Activated effector memory CD4-positive, alpha-beta T cell treated with anti-CD3 and anti-CD28 coated beads, Interleukin-2, amount 50 U/mL, for 16 hours (primary cell): ENCODE results near the gene RIPPLY2.
"Not testable (repeated sequence)": the region's sequence is repeated elsewhere in the genome, so short reads cannot be mapped to it uniquely, and the experiment has no call there.

ENCODE experiments used
- DNase-seq: peaks from one replicate; pipeline ENCODE4 v3.0.0-alpha.2; 2020

The RIPPLY2 gene

DNA sequence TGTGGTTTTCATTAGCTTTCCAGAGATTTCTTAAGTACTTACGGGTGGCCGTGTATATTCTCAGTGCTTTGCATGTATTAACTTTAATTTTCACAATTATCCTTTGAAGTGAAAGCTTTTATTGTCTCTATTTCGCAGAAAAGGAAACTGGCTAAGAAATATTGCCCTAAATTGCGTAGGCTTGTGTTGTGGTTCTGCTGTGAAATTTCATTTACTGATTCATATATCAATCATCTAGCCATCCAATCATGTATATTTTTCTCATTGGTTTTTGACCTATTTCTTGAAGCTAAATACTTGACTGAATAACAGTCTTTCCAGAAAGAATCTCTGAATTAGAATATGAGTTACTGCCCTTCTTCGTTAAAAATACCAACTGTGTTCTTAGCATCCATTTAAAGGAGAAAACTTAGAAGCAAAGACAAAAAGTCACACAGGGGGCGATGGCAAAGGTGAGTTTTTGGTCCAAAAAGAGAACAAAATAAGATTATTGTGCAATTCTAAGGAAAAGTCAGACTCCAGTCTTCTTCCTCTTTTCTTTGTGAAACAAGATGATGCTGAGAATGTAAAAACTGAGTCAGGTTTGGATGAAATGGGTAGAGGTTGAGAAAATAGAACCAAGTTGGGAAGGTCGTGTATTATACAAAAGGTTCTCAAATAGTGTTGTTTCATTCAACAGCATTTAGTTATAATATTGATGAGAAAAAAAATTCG, 7.8 kb downstream of the RIPPLY2 start:
- no peak for DNase-seq

DNA sequence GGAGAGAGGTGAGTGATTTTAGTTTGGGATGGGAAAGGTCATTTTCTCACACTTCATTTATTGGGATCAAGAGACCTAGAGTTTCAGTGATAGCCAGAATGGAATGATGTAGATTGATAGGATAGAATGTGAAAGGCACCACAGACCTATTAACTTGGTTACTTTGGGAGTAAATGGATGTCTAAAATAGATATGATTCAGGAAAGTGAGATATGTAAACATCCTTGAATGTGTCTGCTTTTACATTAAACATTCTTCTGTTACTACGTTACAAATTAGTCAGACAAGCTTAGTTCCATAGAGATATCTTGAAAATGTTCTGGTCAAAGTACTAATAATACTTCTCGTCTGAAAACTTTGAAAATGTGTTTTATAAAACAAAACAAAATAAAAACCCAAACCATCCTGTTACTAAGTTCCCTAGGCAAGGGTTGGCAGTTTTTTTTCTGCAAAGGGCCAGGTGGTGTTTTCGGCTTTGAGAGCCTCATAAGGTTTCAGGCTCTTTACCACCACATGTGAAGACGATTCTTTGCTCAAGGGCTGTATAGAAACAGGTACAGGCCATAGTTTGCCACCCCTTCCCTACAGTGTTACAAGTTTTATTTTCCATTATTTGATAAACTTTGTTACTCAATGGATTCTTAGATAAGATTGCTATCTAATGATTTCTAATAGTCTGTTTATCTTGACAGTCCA, 9.8 kb downstream of the RIPPLY2 start:
- DNase-seq = no peak

DNA sequence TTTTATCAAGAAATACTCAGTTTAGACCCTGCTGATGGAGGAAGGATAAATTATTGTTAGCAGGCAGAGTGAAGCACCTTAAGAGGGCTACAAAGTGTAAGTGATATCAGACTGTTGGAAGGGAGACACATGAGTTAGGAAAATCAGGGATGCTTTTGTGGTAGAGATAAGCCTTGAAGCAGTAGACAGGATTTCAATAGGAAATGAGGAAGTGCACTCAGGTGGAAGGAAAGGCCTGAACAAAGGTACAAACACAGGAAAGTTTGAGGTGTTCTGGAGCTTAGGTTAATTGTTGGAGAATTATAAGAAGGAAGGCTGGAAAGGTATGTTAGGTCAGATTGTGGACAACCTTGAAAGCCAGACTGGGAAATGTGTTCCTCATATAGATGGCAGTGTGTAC, 13.9 kb downstream of the RIPPLY2 start:
- DNase-seq = no peak

DNA sequence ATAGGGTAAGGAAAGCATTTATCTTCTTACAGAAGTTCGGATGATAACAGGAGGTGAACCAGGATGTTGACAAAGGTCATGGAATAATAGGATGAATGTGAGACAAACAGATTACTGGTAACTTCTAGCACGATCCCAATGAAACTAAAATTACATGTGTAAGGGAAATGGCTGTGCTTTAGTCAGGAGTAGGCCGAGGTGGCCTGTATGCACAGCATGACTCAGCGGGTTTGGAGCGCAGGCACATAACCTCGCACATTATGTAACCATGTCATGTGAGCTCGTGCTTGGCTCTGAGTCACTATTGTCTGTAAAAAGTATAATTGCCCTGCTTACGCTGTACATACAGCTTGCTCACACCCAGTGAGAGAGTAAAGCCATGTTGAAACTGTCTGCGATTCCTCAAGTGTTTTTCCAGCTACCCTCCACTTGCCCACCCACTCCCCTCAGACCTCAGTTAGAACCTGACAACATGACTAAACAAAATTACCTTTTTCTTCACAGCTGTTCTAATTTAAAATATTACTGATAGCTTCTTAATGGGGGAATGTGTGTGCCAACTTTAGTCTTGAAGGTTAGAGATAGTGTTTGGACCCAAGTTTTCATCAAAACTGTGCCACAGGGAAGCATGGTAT, 14.5 kb downstream of the RIPPLY2 start:
- DNase-seq = no peak

DNA sequence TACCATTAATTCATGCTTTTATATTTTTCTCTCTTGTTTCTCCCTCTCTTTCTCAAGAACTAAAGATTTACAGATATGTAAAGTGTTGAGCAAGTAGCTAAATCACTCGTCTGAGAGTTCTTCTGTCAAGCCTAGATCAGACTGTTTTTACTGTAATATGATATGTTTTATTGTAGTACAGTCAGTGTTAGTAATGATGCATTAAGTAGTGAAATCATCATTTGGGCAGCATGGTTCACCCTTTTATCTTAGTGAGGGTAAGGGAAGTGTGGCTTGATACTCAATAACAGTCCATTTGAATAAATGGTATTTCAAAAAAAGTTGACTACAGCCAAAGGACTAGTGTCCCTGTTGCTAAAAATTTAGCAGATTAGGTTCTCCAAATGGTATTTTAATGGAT, 15.5 kb downstream of the RIPPLY2 start:
- DNase-seq = no peak

DNA sequence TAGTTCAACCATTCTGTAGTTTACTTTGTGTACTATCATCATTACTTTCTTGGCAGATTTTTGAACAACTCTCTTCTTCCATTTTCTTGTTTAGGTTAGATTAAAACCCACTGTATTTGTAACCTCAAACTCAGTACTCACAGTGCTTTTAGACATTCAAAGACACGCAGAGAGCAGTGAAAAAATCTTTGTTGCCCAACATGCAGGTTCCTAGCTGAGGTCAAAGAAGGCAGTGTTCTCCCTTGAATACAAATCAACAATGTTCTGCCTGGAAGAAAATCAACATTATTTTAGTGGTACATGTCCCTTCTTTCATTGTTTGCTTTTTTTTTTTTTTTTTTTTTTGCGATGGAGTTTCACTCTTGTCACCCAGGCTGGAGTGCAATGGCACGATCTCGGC, 17.5 kb downstream of the RIPPLY2 start:
- no peak for DNase-seq

DNA sequence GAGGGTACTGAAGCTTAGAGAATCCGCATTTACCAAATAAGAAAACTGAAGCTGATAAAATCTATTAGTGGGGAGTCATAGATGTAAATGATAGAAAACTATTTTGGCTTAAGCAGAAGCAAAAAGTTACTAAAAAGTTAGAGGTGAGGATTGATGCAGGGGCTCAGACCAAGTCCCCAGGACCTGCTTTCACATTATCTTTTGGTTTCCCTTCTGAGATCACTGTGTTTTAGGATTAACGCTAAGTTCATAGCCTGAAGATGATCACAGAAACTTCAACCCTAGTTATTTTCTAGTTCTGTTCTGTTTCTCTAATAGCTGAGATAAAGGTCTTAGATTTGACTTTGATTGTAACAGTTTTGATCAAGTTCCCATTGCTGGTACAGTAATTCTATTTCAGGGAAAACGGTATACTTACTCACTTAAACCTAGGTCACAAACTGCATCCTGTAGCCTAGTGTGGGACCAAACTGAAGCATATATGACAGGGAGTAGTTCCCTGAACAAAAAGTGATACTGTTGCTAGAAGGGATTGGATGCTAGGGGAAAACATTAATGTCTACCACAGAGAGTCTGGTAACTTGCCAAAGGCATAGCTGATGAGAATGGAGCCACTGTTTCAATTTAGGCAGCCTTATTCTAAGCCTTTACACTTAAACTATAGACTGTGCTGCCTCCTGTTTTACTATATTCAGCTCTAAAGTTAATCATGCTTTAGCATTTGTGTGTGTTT, 19.4 kb downstream of the RIPPLY2 start:
- no peak for DNase-seq

DNA sequence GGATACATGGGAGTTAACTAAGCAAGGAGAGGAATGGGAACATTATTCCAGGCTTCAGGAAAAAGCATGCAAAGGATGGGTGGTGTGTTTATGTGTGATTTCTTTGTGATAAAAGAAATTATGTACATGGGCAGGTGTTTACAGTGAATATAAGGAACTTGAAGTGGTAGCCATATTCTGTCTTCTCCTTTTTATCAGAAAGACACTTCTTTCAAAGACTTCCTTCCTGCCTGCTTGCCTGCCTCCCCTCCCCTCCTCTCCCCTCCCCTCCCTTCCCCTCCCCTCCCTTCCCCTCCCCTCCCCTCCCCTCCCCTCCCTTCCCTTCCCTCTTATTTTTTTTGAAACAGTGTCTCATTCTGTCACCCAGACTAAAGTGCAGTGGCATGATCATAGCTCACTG, 20.7 kb downstream of the RIPPLY2 start:
- no peak for DNase-seq

DNA sequence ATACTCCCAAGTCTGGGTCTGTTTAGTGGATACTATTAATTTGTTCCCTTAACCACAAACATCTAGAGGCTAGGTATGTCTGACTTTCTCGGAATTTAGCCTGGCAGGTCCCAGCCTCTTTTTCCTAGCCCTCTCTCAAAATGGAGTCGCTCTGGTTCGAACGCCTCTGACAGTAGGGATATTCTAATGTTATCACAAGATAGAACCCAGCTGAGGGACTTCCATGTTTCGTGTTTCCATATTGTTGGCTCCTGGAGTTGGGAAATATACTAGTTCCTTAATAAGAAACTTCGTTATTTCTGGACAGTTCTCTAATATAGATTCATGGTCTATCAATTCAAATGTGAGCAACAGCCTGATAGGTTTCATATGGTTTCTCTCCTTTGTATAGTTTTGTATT, 22.7 kb downstream of the RIPPLY2 start:
- no peak for DNase-seq

DNA sequence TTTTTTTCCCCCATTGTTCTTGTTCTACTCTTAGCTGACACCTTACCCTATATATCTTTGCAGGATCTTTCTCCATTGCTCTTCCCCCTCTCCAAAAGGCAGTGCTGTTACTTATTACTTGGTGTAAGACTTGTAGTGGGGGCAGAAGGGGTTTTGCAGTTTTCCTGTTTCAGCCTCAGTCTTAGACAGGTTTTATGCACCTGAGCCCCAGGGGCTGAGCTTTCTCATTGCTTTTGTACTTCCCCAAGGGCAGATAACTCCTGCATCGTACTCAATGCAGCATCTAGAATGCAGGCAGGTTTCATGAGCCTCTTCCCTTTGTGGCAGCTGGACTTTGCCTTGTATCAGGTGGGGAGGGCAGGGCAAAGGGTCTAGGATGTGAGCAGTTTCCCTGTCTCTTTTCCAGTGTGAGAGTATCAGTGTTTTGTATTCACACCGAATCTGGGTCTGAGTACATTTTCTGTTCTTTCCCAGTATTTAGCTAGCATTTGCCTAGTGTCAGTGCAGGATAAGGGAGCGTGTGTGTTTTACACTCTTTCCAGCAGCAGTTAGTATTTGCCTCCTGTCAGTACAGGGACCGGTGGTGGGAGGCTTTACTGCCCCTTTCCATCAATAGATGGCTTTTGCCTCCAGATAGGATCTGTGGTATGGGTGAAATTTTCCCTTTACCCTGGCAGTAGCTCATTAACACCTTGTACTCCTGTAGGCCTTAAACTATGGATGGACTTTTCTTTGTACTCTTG, 25.9 kb downstream of the RIPPLY2 start:
- no peak for DNase-seq

DNA sequence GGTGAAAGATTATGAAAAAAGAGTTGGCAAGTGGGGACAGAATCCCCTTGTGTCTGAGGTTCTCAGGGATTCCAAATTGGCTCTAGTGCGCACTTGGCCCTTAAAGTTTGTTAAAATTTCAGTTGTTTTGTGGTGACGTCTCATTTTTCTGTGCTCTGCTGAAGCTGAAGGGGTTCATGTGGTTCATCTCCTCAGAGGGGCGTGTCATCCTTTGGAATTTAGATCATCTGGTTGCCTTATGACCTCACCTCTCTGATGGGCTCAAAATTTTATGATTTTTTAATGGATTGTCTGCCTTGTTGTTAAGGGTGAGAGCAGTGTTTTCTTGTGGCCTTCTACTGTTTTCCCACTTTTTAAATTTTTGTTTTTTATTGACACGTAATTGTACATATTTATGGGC, 26.6 kb downstream of the RIPPLY2 start:
- no peak for DNase-seq

DNA sequence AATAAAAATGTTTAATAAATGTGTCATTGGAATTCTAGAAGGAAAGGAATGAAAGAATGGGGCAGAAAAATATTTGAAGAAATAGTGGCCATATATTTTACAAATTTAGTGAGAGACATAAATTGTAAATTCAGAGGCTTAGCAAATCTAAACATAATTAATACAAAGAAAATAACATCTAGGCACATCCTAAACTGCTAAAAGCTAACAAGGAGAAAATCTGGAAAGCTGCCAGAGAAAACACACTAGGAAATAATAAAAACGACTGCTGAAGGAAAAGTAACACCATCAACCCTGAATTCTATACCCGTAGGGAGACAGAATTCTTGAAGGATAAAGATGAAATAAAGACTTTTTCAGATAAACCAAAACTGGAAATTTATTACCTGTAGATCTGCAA, 30.1 kb downstream of the RIPPLY2 start:
- DNase-seq = no peak

DNA sequence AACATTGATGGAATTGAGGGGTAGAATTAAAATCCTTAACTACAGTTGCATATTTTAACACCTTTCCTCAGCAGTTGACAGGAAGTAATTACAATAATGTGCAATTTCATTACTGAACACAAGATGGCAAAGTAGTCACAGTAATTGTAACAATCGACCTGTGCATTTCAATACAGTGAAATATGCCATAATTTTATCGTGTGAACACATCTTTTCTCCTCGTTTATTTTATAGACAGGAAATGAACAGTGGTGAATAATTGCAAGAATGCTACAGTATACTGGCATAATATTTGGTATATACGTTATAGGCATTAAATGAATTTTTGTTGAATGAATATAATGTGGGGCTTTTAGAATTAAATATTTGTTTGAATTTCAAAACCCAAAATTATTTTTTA, 31.4 kb downstream of the RIPPLY2 start:
- DNase-seq = no peak

DNA sequence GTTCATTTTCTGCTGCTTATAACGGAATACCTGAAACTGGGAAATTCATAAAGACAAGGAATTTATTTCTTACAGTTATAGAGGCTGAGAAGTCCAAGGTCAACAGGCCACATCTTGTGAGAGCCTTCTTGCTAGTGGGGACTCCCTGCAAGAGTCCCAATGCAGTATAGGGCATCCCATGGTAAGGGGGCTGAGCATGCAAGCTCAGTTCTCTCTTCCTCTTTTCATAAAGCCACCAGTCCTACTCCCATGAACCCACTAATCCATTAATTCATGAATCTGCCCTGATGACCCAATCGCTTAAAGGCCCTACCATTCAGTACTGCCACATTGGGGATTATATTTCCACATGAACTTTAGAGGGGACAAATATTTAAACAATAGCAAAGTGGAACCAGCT, 32.8 kb downstream of the RIPPLY2 start:
- no peak for DNase-seq

DNA sequence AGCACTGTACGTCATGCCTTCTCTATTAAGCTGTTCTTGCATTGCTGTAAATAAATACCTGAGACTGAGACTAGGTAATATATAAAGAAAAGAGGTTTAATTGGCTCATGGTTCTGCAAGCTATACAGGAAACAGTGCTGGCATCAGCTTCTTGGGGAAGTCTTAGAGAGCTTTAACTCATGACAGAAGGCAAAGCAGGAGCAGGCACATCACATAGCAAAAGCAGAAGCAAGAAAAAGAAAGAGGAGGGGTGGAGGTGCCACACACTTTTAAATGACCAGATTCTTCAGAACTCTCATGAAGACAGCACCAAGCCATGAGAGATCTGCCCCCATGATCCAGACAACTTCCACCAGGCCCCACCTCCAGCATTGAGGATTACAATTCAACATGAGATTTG, 36.5 kb downstream of the RIPPLY2 start:
- no peak for DNase-seq

DNA sequence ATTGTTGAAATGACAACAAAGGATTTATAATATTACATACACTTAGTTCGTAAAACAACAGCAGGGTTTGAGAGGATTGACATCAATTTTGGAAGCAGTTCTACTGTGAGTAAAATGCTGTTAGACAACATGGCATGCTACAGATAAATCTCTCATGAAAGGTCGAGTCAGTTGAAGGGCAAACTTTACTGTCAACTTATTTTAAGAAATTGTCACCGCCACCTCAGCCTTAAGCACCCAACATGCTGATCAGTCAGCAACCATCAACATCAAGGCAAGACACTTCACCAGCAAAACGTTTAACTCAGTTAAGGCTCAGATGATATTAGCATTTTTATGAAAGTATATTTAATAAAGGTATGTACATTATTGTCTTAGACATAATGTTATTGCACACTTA, 37.4 kb downstream of the RIPPLY2 start:
- no peak for DNase-seq

DNA sequence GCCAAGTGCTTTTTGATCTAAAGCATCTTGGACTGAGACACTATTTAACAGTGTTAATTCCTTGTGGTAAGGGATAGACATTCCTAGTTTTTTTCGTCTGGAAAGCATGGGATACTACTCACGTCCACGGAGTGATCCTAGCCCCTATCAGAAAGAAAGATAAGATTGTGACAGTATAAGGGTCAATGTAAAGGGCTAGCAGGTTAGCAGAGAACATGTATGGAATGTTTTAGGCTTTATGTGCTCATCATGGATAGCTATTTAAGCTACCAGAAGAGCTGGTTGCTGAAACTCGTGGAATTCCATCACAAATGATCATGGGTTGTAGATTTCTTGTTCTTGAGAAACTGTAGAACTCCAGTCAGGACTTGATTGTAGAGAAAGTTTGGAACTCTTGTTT, 38.4 kb downstream of the RIPPLY2 start:
- no peak for DNase-seq

DNA sequence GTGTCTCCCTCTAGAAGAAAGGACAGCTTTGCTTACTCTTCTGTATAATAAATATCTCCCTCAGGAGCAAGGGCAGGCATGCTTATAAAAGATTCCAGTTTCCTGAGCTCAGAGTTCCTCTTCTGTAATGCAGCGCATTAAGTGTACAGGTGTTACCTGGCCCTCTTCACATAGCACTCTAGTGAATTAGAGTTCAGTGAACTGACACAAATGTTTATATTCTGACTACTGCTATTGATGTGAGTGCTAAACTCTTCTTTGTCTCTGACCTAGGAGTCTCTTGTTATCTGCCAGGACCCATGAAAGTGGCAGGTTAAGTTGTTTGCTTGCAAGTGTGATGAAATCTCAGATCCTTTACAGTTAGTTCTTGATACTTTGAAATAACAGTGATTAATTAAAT, 39.9 kb downstream of the RIPPLY2 start:
- DNase-seq = no peak

DNA sequence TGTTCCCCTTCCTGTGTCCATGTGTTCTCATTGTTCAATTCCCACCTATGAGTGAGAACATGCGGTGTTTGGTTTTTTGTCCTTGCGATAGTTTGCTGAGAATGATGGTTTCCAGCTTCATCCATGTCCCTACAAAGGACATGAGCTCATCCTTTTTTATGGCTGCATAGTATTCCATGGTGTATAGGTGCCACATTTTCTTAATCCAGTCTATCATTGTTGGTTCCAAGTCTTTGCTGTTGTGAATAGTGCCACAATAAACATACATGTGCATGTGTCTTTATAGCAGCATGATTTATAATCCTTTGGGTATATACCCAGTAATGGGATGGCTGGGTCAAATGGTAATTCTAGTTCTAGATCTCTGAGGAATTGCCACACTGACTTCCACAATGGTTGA, 43.9 kb downstream of the RIPPLY2 start:
- DNase-seq = not testable (repeated sequence)

DNA sequence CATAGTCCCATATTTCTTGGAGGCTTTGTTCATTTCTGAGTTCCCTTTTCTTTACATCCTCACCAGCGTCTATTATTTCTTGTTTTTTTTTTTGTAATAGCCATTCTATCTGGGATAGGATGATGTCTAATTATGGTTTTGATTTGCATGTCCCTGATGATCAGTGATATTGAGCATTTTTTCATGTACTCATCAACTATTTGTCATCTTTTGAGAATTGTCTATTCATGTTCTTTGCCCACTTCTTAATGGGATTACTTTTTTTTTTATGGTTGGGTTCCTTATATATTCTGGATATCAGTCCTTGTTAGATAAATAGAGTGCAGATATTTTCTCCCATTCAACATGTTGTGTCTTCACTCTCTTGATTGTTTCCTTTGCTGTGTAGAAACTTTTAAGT, 48.5 kb downstream of the RIPPLY2 start:
- DNase-seq = no peak

DNA sequence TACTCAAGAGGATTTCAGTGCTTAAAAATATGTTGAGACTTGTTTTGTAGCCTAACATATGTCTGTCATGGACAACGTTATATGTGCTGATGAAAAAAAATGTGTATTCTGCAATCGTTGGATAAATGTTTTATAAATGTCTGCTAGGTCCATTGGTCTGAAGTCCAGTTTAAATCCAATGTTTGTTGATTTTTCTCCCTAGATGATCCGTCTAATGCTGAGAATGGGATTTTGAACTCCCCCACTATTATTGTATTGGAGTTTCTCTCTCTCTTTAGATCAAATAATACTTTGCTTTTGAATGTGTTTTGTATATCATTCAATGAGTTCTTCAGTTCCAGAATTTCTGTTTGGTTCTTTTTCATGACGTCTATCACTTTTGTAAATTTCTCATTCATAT, 51.2 kb downstream of the RIPPLY2 start:
- no peak for DNase-seq

DNA sequence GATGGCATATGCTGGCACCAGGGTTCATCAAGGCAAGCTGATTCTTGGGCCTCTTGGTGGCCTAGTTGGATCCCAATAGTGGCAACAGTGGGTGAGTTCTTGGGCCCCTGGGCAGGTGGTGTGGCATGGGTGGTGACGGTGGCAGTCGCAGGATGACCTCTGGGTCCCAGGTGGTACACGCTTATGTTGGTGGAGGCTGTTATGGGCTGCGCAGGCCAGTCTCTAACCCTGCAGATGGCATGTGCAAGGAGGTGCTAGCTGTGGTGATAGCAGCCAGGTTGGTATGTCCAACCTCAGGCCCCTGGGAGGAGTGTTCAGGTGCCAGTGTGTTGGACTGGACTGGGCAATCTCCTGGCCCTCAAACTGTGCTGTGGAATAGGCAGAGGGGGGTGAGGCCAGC, 52.5 kb downstream of the RIPPLY2 start:
- DNase-seq = no peak
